Measurements from ENCODE around the gene DGKG. TPM values are rescaled to one million over a fixed set of nuclear protein-coding genes. Genes with fewer than 3 reads are reported as not detected.

DGKG gene
- total RNA-seq, 1 donor from 2014 or later: 1.4 TPM

DNA sequence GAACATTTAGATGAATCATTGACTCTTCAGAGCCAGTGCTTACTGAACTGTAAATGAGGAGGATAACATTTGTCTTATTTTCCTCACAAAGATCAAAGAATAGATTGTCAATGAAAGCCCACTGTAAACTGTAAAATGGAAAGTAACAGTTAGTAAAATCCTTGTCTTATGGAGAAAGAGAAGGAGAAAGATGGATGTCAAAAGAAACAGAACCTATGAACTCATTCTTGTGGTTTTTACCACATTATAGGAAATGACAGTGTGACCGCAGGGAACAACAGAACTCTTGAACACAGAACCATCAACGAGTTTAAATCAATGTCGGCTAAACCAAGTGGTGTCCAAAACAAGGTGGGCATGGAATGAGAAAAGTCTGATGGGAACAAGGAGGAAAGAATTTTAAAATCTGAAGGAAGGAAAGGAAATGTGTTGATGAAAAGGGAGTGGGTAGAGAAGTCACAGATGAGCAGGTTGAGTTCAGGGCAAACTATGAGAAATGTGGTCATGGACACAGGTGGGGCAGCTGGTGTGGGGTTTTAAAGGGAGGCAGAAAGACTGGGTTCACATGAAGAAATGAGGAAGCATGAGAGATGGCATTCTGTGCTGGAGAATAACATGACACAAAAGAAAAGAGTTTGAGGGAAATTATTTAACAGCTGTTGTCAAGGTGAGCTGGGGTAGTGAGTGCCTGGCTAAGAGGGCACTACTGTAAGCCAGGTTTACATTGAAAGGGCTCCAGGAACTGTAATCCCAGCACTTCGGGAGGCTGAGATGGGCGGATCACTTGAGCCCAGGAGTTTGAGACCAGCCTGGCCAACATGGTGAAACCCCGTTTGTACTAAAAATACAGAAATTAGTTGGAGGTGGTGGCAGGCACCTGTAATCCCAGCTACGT lies 210.7 kb downstream of the DGKG start:
- no peak for DNase-seq (ENCODE audit: low spot score)
- no peak for ATAC-seq

DNA sequence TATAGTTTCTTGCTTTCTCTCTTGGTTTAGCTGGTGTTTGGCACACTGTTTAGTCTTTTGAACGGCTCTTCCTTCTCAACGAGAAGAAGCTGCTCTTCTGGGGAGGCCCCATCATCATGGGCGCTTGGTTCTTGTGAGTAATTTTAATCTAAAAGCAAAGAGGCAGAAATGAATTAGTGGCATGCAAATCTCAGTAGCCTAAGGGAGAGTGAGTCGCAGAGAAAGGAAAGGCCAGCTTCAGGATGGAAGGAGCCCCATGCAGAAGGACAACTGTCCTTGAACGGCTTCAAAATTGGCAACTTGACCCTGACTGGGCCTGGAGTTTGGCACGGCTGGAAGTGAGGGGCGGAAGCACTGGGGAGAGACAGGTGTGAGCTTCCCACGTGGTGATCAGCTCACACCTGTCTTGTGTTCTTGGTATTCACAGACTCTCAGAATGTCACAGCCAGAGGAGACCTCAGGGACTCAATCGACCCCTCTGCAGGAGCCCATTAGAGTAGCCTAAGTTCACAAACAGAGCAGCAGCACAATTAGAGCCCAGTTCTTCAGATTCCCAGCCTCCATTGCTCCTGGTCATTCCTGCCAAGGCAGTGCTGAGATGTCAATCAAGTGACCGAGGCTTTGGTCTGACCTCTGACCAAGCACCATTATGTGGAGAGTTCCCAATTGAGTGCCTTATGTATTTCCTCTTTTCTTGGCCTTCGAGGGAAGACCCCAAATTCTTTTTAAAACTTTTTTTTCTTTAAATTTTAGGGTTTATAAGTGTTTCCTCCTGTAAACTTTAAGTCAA lies 211.8 kb downstream of the DGKG start:
- DNase-seq (ENCODE audit: low spot score) (peak; percentile 18), ATAC-seq (no peak)

GRCh38 chr3:186149319-186149960 lies 212.6 kb downstream of the DGKG start:
- ATAC-seq: no peak
- DNase-seq (ENCODE audit: low spot score): peak; percentile 36

DNA sequence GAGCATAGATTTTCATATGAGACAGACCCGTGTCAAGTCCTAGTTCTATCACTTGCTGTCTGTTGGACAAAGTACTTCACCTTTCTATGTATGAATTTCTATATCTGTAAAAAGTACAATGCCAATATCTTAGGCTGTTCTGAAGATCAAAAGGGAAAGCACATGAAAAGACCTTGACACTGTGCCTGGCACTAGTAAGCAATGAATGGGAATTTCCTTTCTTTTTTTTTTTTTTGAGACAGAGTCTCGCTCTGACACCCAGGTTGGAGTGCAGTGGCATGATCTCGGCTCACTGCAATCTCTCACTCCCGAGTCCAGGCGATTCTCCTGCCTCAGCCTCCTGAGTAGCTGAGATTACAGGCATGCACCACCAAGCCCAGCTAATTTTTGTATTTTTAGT lies 217.8 kb downstream of the DGKG start:
- DNase-seq (ENCODE audit: low spot score) (no peak), ATAC-seq (no peak)

DNA sequence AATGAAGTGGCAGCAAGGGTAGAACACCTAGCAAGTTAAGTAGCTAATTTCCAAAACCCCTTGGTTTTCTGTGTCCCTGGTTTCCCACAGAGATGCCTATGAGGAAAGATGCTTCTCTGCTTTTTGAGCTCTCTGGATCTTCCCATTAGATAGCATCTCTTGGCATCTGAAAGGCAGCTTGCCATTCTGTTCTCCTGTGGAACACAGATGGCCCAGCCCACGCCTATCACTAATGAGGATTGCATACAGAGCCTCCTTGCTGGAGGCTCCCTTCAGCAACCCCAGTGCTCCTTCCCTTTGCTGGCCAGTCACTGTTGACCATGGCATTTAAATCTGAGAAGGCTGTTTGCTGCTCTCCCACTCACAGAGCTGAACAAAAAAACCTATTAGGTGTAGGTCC lies 218.8 kb downstream of the DGKG start:
- no peak for DNase-seq (ENCODE audit: low spot score)
- no peak for ATAC-seq

- DNase-seq (ENCODE audit: low spot score): no peak
- no peak for ATAC-seq
Measured at GRCh38 chr3:186142393-186142932, 219.6 kb downstream of the DGKG start.

GRCh38 chr3:186141790-186142189 lies 220.2 kb downstream of the DGKG start:
- ATAC-seq: no peak
- no peak for DNase-seq (ENCODE audit: low spot score)

DNA sequence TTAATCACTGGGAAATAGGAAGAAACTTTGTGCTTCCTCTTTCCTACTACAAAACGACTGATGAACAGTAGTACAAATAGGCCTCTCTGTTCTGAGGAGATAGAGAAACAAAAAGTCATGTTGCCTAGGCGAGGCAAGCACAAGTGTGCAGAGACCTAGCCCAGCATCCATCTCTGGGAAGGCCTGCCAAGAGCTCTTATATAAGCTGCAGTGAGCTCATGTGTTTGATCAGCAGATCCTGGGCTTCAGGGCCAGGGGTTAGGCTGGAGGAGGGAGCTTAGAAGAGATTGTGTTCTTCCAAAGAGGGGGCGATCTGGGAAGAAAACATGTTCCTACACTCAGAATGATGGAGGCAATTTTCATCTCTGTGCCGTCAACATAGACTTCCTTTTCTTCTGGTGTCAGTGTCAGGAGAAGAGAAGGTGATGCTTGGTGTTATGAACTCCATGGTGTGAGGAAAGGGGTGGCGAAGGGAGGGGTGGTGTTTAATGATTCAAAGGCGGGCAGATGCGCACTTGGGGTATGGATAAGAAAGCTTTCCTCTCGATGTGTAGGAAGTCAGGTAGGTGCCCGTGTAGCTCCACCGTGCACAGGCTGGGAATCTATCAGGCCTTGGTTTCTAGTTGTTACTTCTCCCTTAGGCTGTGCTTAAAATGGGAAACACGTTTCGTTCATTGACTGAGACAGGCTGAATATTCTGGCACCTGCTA lies 223.6 kb downstream of the DGKG start:
- DNase-seq (ENCODE audit: low spot score): peak; percentile 4
- ATAC-seq: peak; percentile 62

GRCh38 chr3:186137051-186137685 lies 224.9 kb downstream of the DGKG start:
- peak; percentile 33 for DNase-seq (ENCODE audit: low spot score)
- ATAC-seq: no peak

DNA sequence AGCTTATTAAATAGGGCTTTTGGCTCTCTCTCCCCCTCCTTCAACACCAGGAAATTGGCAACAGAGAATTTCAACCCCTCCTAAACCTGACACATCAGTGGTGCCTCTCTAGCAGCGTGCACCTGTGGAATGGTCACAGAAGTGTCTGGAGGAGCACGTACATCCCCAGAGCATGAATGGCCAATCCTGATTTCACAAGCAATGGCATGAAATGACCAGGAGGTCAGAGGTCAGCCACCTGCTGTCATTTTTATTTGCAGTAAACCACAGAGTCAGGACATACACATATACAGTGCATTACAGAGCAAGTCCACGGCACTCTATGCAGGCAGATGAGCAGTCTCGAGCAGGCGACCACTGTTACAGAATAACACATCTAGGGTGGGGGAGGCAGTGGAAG lies 228.1 kb downstream of the DGKG start:
- no peak for DNase-seq (ENCODE audit: low spot score)

DNA sequence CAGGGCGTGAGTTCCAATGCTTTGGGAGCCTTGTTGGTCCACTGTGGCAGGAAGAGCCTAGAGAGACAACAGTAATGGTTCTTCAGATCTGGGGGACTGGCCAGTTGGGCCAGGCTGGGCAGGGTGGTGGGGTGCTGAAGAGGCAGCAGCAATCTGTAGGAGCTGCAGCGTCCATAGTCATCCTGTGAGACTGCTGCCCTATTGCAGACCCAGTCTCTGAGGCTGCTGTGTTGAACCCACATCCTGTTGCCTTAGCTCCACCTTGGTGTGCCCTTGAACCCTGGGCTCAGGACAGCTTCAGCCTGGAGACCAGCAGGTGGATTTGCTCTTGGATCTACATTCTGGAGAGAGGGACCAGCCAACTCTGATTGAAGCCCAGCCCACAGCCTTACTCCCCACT lies 229.5 kb downstream of the DGKG start:
- ATAC-seq (no peak), DNase-seq (ENCODE audit: low spot score) (no peak)

More for the DNA sequence above, 228.1 kb downstream of the DGKG start:
- ATAC-seq: no peak

GRCh38 chr3:186129206-186129605 lies 232.8 kb downstream of the DGKG start:
- ATAC-seq (no peak), DNase-seq (ENCODE audit: low spot score) (no peak)

GRCh38 chr3:186128158-186128557 lies 233.9 kb downstream of the DGKG start:
- no peak for DNase-seq (ENCODE audit: low spot score)
- ATAC-seq: no peak

GRCh38 chr3:186127463-186127862 lies 234.6 kb downstream of the DGKG start:
- ATAC-seq: no peak

GRCh38 chr3:186125118-186125517 lies 236.9 kb downstream of the DGKG start:
- ATAC-seq: no peak

More at GRCh38 chr3:186127463-186127862, 234.6 kb downstream of the DGKG start:
- DNase-seq (ENCODE audit: low spot score): no peak

DNA sequence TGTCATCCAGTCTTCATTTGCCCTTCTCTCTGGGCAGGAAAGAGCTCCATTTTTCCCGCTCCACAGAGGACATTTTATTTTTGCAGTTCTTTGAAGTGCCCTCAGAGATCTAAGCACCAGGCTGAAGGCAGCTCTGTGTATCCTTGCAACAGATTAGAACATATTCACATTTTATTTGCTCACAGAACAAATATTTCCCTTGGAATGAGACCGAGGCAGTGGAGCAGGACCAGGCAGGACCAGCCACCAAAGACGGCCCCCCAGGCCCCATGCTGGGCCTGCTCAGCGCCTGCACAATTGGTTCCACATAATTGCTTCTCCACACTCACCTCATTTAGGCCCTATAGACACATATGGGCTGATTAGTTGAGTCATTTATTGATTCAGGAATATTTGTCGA lies 237.4 kb downstream of the DGKG start:
- DNase-seq (ENCODE audit: low spot score): no peak
- no peak for ATAC-seq

More at GRCh38 chr3:186125118-186125517, 236.9 kb downstream of the DGKG start:
- DNase-seq (ENCODE audit: low spot score): no peak

DNA sequence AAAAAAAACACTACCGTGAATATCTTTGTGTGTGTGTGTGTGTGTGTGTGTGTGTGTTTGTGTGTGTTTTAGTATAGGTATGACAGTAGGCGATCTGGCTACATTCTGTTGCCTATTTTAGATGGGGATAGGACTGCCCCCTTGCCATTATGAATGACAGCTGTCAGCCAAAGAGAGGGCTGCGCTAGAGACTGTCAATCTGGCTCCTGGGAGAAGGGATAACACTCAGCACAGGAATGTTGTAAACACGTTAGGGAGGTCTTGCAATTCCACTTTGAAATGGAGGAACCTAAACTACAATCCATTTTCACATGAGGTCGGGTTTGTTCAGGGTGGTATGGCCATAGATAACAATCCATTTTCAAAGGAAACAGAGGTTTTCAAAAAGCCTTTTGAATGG lies 239.0 kb downstream of the DGKG start:
- DNase-seq (ENCODE audit: low spot score) (no peak), ATAC-seq (no peak)

GRCh38 chr3:186121968-186122367 lies 240.1 kb downstream of the DGKG start:
- ATAC-seq (no peak), DNase-seq (ENCODE audit: low spot score) (no peak)

- DNase-seq (ENCODE audit: low spot score) (no peak), ATAC-seq (no peak)
Measured at GRCh38 chr3:186121278-186121677, 240.8 kb downstream of the DGKG start.

GRCh38 chr3:186119499-186119898 lies 242.5 kb downstream of the DGKG start:
- no peak for DNase-seq (ENCODE audit: low spot score)
- no peak for ATAC-seq

Data from left lobe of liver (tissue), 2 donors.